SU-DHL-6 (cell line): ENCODE results near the gene RASSF4.

ENCODE experiments used
- CTCF ChIP-seq: fragments of 200-600 bp; sonication (generic); IDR thresholded peaks from one replicate; pipeline ENCODE4 v1.5.1; 2017; ENCODE audit warnings: antibody characterized with exemption, mild to moderate bottlenecking, low read length, moderate library complexity; ENCODE audit not compliant: insufficient read depth, poor library complexity, severe bottlenecking
- EZH2phosphoT487 ChIP-seq: fragments of 200-600 bp; sonication (generic), shearing (Covaris generic); conservative IDR thresholded peaks from 2 replicates; pipeline ENCODE4 v1.6.1; 2018; ENCODE audit warnings: mild to moderate bottlenecking, antibody characterized with exemption, low read length, moderate library complexity, mixed read lengths

- TF ChIP-seq CTCF = no peak
- no peak for TF ChIP-seq EZH2phosphoT487
Measured at GRCh38 chr10:44974082-44974627, 14.6 kb downstream of the RASSF4 start.
